SJSA1 (cell line): Measurements from ENCODE around the gene LILRA1. TPM values are rescaled to one million over a fixed set of nuclear protein-coding genes. Genes with fewer than 3 reads are reported as not detected.
"Not testable (repeated sequence)": the region's sequence is repeated elsewhere in the genome, so short reads cannot be mapped to it uniquely, and the experiment has no call there.

Experiments
- DNase-seq, 2 experiments: peaks; one replicate each; pipeline ENCODE4 v3.0.0-alpha.2; 2015 to 2020; ENCODE audit warnings: low spot score in 2 of 2, low read depth in 1 of 2
- H3K27ac ChIP-seq: fragments of 250-450 bp; sonication (Bioruptor Pico); 2 replicates; pipeline ENCODE4 v1.5.1; 2020; ENCODE audit warnings: mild to moderate bottlenecking, moderate library complexity
- H3K27me3 ChIP-seq: fragments of 250-450 bp; sonication (Bioruptor Pico); replicated peaks from 2 replicates; pipeline ENCODE4 v1.5.1; 2020; ENCODE audit warnings: mild to moderate bottlenecking, moderate library complexity
- H3K36me3 ChIP-seq: fragments of 250-450 bp; sonication (Bioruptor Pico); 2 replicates; pipeline ENCODE4 v1.5.1; 2020; ENCODE audit warnings: mild to moderate bottlenecking
- H3K4me1 ChIP-seq: fragments of 250-450 bp; sonication (Bioruptor Pico); replicated peaks from 2 replicates; pipeline ENCODE4 v1.6.1; 2021; ENCODE audit warnings: mild to moderate bottlenecking
- H3K4me3 ChIP-seq: fragments of 250-450 bp; sonication (Bioruptor Pico); 2 replicates; pipeline ENCODE4 v1.5.1; 2020; ENCODE audit warnings: mild to moderate bottlenecking
- H3K9me3 ChIP-seq: fragments of 250-450 bp; sonication (Bioruptor Pico); replicated peaks from 2 replicates; pipeline ENCODE4 v1.5.1; 2020; ENCODE audit warnings: mild to moderate bottlenecking
- total RNA-seq: library from RNA; depleted of rRNA; stranded (reverse); fragments of >200 nt; shearing (Covaris generic); gene quantifications from 2 replicates; pipeline ENCODE4 v1.2.3, GENCODE V29; 2014

LILRA1 gene
- total RNA-seq, 1 experiment from 2014 or later: not detected

- H3K4me1 ChIP-seq: no peaks in the 10 kb centered on the region
- no peak for DNase-seq
- H3K36me3 ChIP-seq: no peaks in the 10 kb centered on the region
Observed at GRCh38 chr19:54622431-54622830, 29.0 kb downstream of the LILRA1 start.

GRCh38 chr19:54624234-54624633 is 30.8 kb downstream of the LILRA1 start:
- not testable (repeated sequence) for DNase-seq, H3K9me3 ChIP-seq, H3K4me1 ChIP-seq

More at GRCh38 chr19:54622431-54622830, 29.0 kb downstream of the LILRA1 start:
- H3K9me3 ChIP-seq: no peaks in the 10 kb centered on the region
- peaks cover 3% of the 10 kb centered on the region; the same call in 1 of the 2 replicates for H3K27me3 ChIP-seq
- no peak overlapping the region for H3K4me3 ChIP-seq
- no peak overlapping the region for H3K27ac ChIP-seq

GRCh38 chr19:54624934-54625730 is 31.7 kb downstream of the LILRA1 start:
- not testable (repeated sequence) for H3K4me3 ChIP-seq, H3K27me3 ChIP-seq, H3K27ac ChIP-seq, H3K9me3 ChIP-seq, DNase-seq, H3K4me1 ChIP-seq, H3K36me3 ChIP-seq

More at GRCh38 chr19:54624234-54624633, 30.8 kb downstream of the LILRA1 start:
- not testable (repeated sequence) for H3K27me3 ChIP-seq, H3K4me3 ChIP-seq, H3K36me3 ChIP-seq, H3K27ac ChIP-seq

- Histone ChIP-seq H3K27me3 (no peaks in the 10 kb centered on the region), H3K4me1 (no peaks in the 10 kb centered on the region), H3K4me3 (no peak overlapping the region), H3K36me3 (no peaks in the 10 kb centered on the region), H3K9me3 (no peaks in the 10 kb centered on the region), H3K27ac (no peak overlapping the region)
- DNase-seq: no peak
Observed at GRCh38 chr19:54626757-54627156, 33.3 kb downstream of the LILRA1 start.

GRCh38 chr19:54627912-54628311 is 34.5 kb downstream of the LILRA1 start:
- DNase-seq: not testable (repeated sequence)

GRCh38 chr19:54630262-54630661 is 36.8 kb downstream of the LILRA1 start, which contains the start of gene LILRB1:
TSS of gene LILRB1 (plus strand) at chr19:54630484. CDS start at chr19:54631074, 590 bp downstream.
- H3K36me3 ChIP-seq, H3K27me3 ChIP-seq, H3K4me1 ChIP-seq, H3K27ac ChIP-seq, H3K9me3 ChIP-seq, H3K4me3 ChIP-seq, DNase-seq: not testable (repeated sequence)

More at GRCh38 chr19:54627912-54628311, 34.5 kb downstream of the LILRA1 start:
- not testable (repeated sequence) for H3K4me1 ChIP-seq, H3K9me3 ChIP-seq, H3K4me3 ChIP-seq, H3K36me3 ChIP-seq, H3K27ac ChIP-seq, H3K27me3 ChIP-seq

GRCh38 chr19:54630782-54631181 is 37.4 kb downstream of the LILRA1 start:
- Histone ChIP-seq H3K9me3 (no peaks in the 10 kb centered on the region), H3K27ac (no peak overlapping the region)
- no peak for DNase-seq

GRCh38 chr19:54631489-54632337 is 38.3 kb downstream of the LILRA1 start:
- DNase-seq, H3K4me3 ChIP-seq, H3K27ac ChIP-seq, H3K9me3 ChIP-seq, H3K27me3 ChIP-seq, H3K4me1 ChIP-seq, H3K36me3 ChIP-seq: not testable (repeated sequence)

More at GRCh38 chr19:54630782-54631181, 37.4 kb downstream of the LILRA1 start:
- no peaks in the 10 kb centered on the region for H3K4me1 ChIP-seq
- no peaks in the 10 kb centered on the region for H3K36me3 ChIP-seq
- no peak overlapping the region for H3K4me3 ChIP-seq
- no peaks in the 10 kb centered on the region for H3K27me3 ChIP-seq

GRCh38 chr19:54632517-54632916 is 39.1 kb downstream of the LILRA1 start:
- H3K27ac ChIP-seq, H3K4me3 ChIP-seq, H3K27me3 ChIP-seq, H3K9me3 ChIP-seq, DNase-seq, H3K4me1 ChIP-seq, H3K36me3 ChIP-seq: not testable (repeated sequence)

GRCh38 chr19:54633401-54633800 is 40.0 kb downstream of the LILRA1 start:
- no peaks in the 10 kb centered on the region for H3K36me3 ChIP-seq
- H3K4me1 ChIP-seq: no peaks in the 10 kb centered on the region
- H3K27ac ChIP-seq: no peak overlapping the region
- H3K9me3 ChIP-seq: no peaks in the 10 kb centered on the region
- no peak for DNase-seq
- H3K4me3 ChIP-seq: no peak overlapping the region
- no peaks in the 10 kb centered on the region for H3K27me3 ChIP-seq

- not testable (repeated sequence) for DNase-seq, H3K36me3 ChIP-seq, H3K4me1 ChIP-seq, H3K27ac ChIP-seq, H3K9me3 ChIP-seq, H3K4me3 ChIP-seq, H3K27me3 ChIP-seq
Observed at GRCh38 chr19:54636081-54636480, 42.6 kb downstream of the LILRA1 start.

GRCh38 chr19:54638683-54639082 is 45.3 kb downstream of the LILRA1 start:
- DNase-seq: no peak
- peaks cover 6% of the 10 kb centered on the region for H3K27me3 ChIP-seq
- no peaks in the 10 kb centered on the region for H3K4me1 ChIP-seq
- no peaks in the 10 kb centered on the region for H3K9me3 ChIP-seq
- no peaks in the 10 kb centered on the region for H3K36me3 ChIP-seq
- H3K4me3 ChIP-seq: no peak overlapping the region
- no peak overlapping the region for H3K27ac ChIP-seq

- H3K4me1 ChIP-seq, H3K27ac ChIP-seq, H3K36me3 ChIP-seq, H3K4me3 ChIP-seq, H3K9me3 ChIP-seq, DNase-seq: not testable (repeated sequence)
- peaks cover 17% of the 10 kb centered on the region for H3K27me3 ChIP-seq
Observed at GRCh38 chr19:54642953-54643352, 49.5 kb downstream of the LILRA1 start.

GRCh38 chr19:54643583-54643982 is 50.2 kb downstream of the LILRA1 start:
- H3K27me3 ChIP-seq: peaks cover 17% of the 10 kb centered on the region
- not testable (repeated sequence) for DNase-seq

More at GRCh38 chr19:54643583-54643982, 50.2 kb downstream of the LILRA1 start:
- H3K27ac ChIP-seq, H3K4me1 ChIP-seq, H3K4me3 ChIP-seq, H3K9me3 ChIP-seq, H3K36me3 ChIP-seq: not testable (repeated sequence)
